K562 (cell line): ENCODE data around the gene RPS28. TPM values are rescaled to one million over a fixed set of nuclear protein-coding genes. Genes with fewer than 3 reads are reported as not detected.

Experiments used
- ATAC-seq: fragments of 200-7000 bp; cut with Tn5 transposase; 3 replicates; pipeline ENCODE4 v1.9.1; 2020; ENCODE audit warnings: moderate library complexity
- BruUV-seq: library from RNA; stranded (reverse); fragments of 400-500 nt; replicated peaks from 2 replicates; lab custom pipeline; 2021; lab: Mats Ljungman, UMichigan
- CTCF ChIA-PET: fragments of 300-600 bp; formaldehyde crosslinking; extraction: SDS; loops from one replicate; lab custom pipeline; 2021; ENCODE audit warnings: low intra/inter-chr PET ratio; lab: Yijun Ruan, JAX
- POLR2A ChIA-PET: fragments of 300-600, 350-650 bp; sonication (Branson Sonifier 250); formaldehyde crosslinking; extraction: SDS; loops from one replicate; lab custom pipeline; 2021; ENCODE audit warnings: antibody characterized with exemption, inconsistent platforms; lab: Yijun Ruan, JAX
- DNase-seq, 4 experiments: peaks; one replicate each; pipeline versions ENCODE4 v3.0.0 to v3.0.0-alpha.2; 2011 to 2018; ENCODE audit warnings: low spot score in 3 of 4, mixed read lengths in 3 of 4; ENCODE audit errors: extremely low read depth in 1 of 4
- FAIRE-seq: peaks from 2 replicates; lab custom pipeline; 2011; peaks lifted over from hg19 to GRCh38; lab: Jason Lieb, UNC
- H2AFZ ChIP-seq: 2 replicates; pipeline ENCODE4 v1.6.0; 2011; ENCODE audit warnings: low read depth, low read length, control low read depth, inconsistent platforms
- H3K27ac ChIP-seq: fragments of 200-600 bp; 3 replicates; pipeline ENCODE4 v1.8.0; 2011; ENCODE audit warnings: low read depth, mild to moderate bottlenecking, control low read depth, inconsistent platforms, low read length, moderate library complexity, mixed read lengths; ENCODE audit errors: extremely low read depth
- H3K27me3 ChIP-seq, 2 experiments: fragments of 300-600 bp in 1 of 2; 2 replicates in 1 of 2; 3 replicates in 1 of 2; pipeline versions ENCODE4 v1.6.0 to v1.8.0; 2011; ENCODE audit warnings: inconsistent platforms in 2 of 2, low read length in 2 of 2, mild to moderate bottlenecking in 1 of 2, mixed read lengths in 1 of 2, moderate library complexity in 1 of 2; ENCODE audit not compliant: control insufficient read depth in 2 of 2, insufficient read depth in 2 of 2
- H3K36me3 ChIP-seq: fragments of 300-600 bp; 3 replicates; pipeline ENCODE4 v1.8.0; 2011; ENCODE audit warnings: mild to moderate bottlenecking, low read length, inconsistent platforms; ENCODE audit not compliant: control insufficient read depth, insufficient read depth
- H3K4me1 ChIP-seq, 2 experiments: fragments of 200-600 bp in 1 of 2; replicated peaks in 1 of 2; 2 replicates in 1 of 2; 3 replicates in 1 of 2; pipeline versions ENCODE4 v1.5.1 to v1.8.0; 2011; ENCODE audit warnings: inconsistent platforms in 2 of 2, low read length in 2 of 2, mild to moderate bottlenecking in 1 of 2, mixed read lengths in 1 of 2, moderate library complexity in 1 of 2; ENCODE audit not compliant: control insufficient read depth in 2 of 2, insufficient read depth in 2 of 2
- H3K4me2 ChIP-seq: 2 replicates; pipeline ENCODE4 v1.6.1; 2011; ENCODE audit warnings: low read length, control low read depth, inconsistent platforms, mixed read lengths; ENCODE audit not compliant: insufficient read depth
- H3K4me3 ChIP-seq: fragments of 200-600 bp; sonication (generic), shearing (Covaris generic); 2 replicates; pipeline ENCODE4 v1.5.1; 2016; ENCODE audit warnings: control low read depth, inconsistent platforms
- H3K79me2 ChIP-seq: fragments of 200-600 bp; 3 replicates; pipeline ENCODE4 v1.8.0; 2011; ENCODE audit warnings: low read length, inconsistent platforms; ENCODE audit not compliant: control insufficient read depth, insufficient read depth
- H3K9ac ChIP-seq, 2 experiments: 2 replicates each; pipeline versions ENCODE4 v1.6.0 to v1.6.1; 2011; ENCODE audit warnings: low read depth in 2 of 2, low read length in 2 of 2, control low read depth in 1 of 2, inconsistent platforms in 1 of 2, mild to moderate bottlenecking in 1 of 2, mixed read lengths in 1 of 2; ENCODE audit not compliant: insufficient read depth in 1 of 2
- H3K9me1 ChIP-seq: one replicate; pipeline ENCODE4 v1.6.0; 2011; ENCODE audit warnings: inconsistent platforms, mild to moderate bottlenecking, low read length, moderate library complexity; ENCODE audit not compliant: control insufficient read depth, insufficient read depth
- H3K9me3 ChIP-seq: replicated peaks from 2 replicates; pipeline ENCODE4 v1.5.1; 2011; ENCODE audit warnings: low read depth, low read length, inconsistent platforms; ENCODE audit not compliant: control insufficient read depth, insufficient read depth
- H4K20me1 ChIP-seq: replicated peaks from 2 replicates; pipeline ENCODE4 v1.6.1; 2011; ENCODE audit warnings: low read length, inconsistent platforms, mixed read lengths; ENCODE audit not compliant: control insufficient read depth, insufficient read depth
- KDM1A ChIP-seq, 2 experiments: fragments of 450-650 bp; IDR thresholded peaks; 2 replicates each; pipeline ENCODE4 v1.6.1; 2016; ENCODE audit warnings: mild to moderate bottlenecking in 2 of 2
- MEF2A ChIP-seq: IDR thresholded peaks from 2 replicates; pipeline ENCODE4 v1.6.1; 2011; ENCODE audit warnings: low read depth, mild to moderate bottlenecking, low read length, moderate library complexity; ENCODE audit not compliant: control insufficient read depth
- MGA ChIP-seq: fragments of 450-650 bp; IDR thresholded peaks from 2 replicates; pipeline ENCODE4 v1.6.1; 2016; ENCODE audit warnings: mild to moderate bottlenecking, moderate library complexity
- U2AF2 ChIP-seq: fragments of 200-400 bp; formaldehyde crosslinking; optimal IDR thresholded peaks from 2 replicates; pipeline ENCODE3; 2017; ENCODE audit warnings: low read depth, mild to moderate bottlenecking, low read length
- WGBS: fragments of 100-300 bp; shearing (Covaris generic); methylation state at CpG from one replicate; pipeline ENCODE4 v1.1.6; 2016; ENCODE audit warnings: low coverage, mixed read lengths; ENCODE audit not compliant: insufficient coverage; ENCODE audit errors: missing lambda C conversion rate; 5-methylcytosine and 5-hydroxymethylcytosine counted together
- in situ Hi-C: fragments of 300-500 bp; cut with MboI; formaldehyde crosslinking; loops from 4 replicates; pipeline ENCODE4 v1.15.0; 2018; ENCODE audit warnings: inconsistent platforms, mixed read lengths
- intact Hi-C: fragments of 100-400 bp; cut with micrococcal nuclease; formaldehyde crosslinking; loops from 2 replicates; pipeline ENCODE4 v1.14.2; 2022
- polyA plus RNA-seq, 8 experiments: library from polyadenylated mRNA; depleted of rRNA in 4 of 8; stranded (reverse) in 5 of 8; unstranded in 3 of 8; fragments of >200 nt; fragmentation: Nextera tagmentation in 2 of 8; fragmentation: Illumina TruSeq in 1 of 8; extraction: Ambion mirVana in 2 of 8; extraction: Trizol in 1 of 8; gene quantifications; 2 replicates each; pipeline versions ENCODE4 v1.2.1 to v1.2.3, GENCODE V29; 2011 to 2014; ENCODE audit warnings: inconsistent platforms in 1 of 8, missing spikeins in 1 of 8
- total RNA-seq, 7 experiments: library from RNA; depleted of rRNA in 6 of 7; stranded (reverse); fragments of >200 nt in 6 of 7; fragmentation: Illumina TruSeq in 2 of 7; extraction: Trizol in 2 of 7; gene quantifications; 2 replicates each; pipeline versions ENCODE4 v1.2.1 to v1.2.3, GENCODE V29; 2011 to 2021; ENCODE audit warnings: low replicate concordance in 1 of 7

Gene RPS28
- total and polyA plus RNA-seq, 9 of the 15 experiments (the other 6 are each of a cell fraction or from before 2014, with no cell fraction given), result 165 to 2,827 (median 1,303) TPM

- no peak for DNase-seq
- no peak overlapping the region for H3K4me3 ChIP-seq
- POLR2A ChIA-PET, result no interaction called here
- no peaks in the 10 kb centered on the region for H3K9me1 ChIP-seq
- no peak overlapping the region for H2AFZ ChIP-seq
- ATAC-seq, result no peak
- H3K36me3 ChIP-seq, result no peaks in the 10 kb centered on the region
- peaks cover 13 to 36% of the 10 kb centered on the region in 2 experiments; a peak in 4 of 5 replicates for H3K27me3 ChIP-seq
- no peak overlapping the region for H3K4me2 ChIP-seq
- WGBS, result 36% methylated on average over 7 of the region's 7 CpGs
- BruUV-seq, result no TSS peak
- intact Hi-C loops, result no loop called here
- in situ Hi-C loops, result no loop called here
- H4K20me1 ChIP-seq, result no peaks in the 10 kb centered on the region
- no peak overlapping the region for H3K9ac ChIP-seq
- peaks cover 0 to 49% of the 10 kb centered on the region in 2 experiments; a peak in 3 of 5 replicates for H3K4me1 ChIP-seq
- H3K27ac ChIP-seq, result no peak overlapping the region
- H3K79me2 ChIP-seq, result no peaks in the 10 kb centered on the region
- no peak for FAIRE-seq
- H3K9me3 ChIP-seq, result no peaks in the 10 kb centered on the region
- CTCF ChIA-PET, result interaction anchor here (0.6 kb wide), 1 partner anchor 986 kb away, joined by 3 read pairs; no protein-coding TSS in a partner anchor
- no peak for TF ChIP-seq KDM1A (IDR thresholded peaks at IDR 0.05)
- no peak for TF ChIP-seq MEF2A
- TF ChIP-seq U2AF2, result no peak
- TF ChIP-seq MGA, result no peak
Observed at GRCh38 chr19:8337728-8338127, 16.4 kb downstream of the RPS28 start.
